NOMO-1 treated with dmso at 0.1 percent for 144 hours (cell line): Measurements from ENCODE around the gene DAP.
A peak's percentile ranks its signal among the peaks of the same experiment; 100 is the strongest.

Experiments
- DNase-seq: peaks from one replicate; lab custom pipeline; 2025; ENCODE audit not compliant: unreplicated experiment; lab: John Stamatoyannopoulos, UW

DAP gene

DNA sequence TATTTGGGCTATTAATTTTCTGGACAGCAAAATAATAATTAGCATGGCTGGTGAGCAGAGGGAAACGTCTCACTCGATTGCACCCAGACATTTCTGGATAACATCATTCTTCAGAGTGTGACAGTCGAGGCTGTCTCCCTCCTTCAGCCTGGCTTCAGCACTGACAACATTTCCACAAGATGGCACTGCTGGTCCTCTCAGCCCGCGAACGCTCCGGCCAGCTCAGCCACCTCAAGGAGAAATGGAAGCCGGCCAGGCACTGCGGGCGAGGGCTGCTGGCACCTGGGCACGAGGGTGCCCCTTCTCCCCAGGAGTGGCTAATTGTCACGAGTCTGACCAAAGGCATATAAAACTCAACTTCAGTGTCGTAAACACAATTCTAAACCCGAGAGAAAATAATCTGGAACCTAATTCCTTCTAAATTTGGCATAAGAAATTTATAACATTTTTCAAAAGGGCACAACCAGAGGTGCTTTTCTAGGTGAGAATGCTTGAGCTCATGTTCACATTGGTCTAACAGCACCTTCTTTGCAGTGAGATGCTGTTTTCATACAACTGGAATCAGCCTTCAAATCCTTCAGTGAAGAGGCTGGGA is 65.9 kb downstream of the DAP start:
- no peak for DNase-seq

DNA sequence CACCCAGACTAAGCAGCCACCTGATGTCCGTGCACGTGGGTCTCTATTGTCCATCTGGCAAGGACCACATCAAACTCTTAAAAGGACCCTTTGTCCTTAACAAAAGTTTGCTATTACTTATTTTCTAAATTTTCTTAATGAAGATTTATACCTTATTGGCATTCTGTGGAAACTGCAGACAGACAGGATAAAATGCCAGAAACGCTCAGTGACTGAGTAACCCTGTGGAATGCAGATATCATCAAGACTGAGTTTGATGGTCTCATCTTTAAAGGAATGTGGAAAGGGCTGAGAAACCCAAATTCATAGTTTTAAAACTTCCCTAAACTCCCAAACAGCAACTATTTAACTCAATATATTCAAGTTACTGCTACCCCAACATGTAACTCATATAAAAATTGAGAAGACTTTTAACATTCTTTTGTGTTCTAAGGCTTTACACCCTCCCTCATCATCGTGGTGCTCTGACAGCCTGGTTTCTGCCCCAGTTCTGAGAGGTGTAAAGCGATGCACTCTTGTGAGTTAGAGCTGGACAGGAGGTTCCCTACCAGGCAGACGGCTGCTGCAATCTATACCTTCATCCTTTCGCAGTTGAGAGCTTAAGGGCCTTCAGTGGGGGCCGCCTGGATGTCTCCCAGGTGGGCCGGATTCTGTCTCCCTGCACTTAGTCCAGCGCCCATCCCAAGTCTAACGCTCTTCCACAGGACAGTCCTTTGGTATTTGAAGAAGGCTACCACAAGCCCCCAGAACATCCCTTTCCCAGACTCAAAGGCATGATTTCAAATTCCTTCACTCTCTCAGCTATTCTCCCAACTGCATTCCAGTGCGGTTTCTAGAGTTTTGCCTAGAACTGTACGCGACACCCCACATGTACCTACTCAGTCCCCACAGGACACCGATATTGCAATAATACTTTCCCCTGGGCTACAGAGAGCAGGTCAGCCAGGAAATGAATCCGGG is 68.9 kb downstream of the DAP start:
- no peak for DNase-seq

DNA sequence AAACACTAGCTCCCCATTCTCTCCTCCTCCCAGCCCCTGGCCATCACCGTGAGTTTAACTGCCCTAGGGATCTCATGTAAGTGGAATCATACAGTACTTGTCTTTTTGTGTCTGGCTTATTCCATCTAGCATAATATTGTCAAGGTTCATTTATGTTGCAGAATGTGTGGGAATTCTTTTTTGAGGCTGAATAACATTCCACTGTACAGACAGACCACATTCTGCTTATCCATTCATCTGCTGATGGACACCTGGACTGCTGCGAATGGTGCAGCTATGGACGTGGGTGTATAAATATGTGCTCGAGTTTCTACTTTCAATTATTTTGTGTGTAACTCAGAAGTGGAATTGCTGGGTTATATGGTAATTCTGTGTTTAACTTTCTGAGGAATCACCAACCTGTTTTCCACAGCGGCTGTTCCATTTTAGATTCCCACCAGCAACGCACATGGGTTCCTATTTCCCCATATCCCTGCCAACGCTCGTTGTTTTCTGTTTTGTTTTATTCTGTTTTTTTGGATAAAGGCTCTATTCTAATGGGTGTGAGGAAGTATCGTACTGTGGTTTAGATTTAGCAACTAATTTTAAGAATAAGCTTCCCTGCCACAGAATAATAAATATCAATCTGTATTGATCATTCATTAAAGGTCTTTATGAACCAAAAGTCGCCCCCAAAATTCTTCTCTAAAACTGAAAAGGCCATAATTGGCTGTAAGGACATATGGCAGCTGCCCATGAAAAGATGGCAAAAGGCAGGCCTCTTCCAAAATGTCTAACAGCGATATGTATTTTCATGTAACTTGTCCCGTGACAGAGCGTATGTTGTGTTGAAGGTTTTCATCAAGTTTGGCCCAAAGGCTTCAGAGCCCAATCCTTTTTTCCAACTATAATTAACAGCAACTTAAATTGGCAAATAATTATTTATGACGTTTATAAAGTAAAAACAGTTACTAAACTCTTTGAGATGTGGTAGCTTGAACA is 70.3 kb downstream of the DAP start:
- no peak for DNase-seq

DNA sequence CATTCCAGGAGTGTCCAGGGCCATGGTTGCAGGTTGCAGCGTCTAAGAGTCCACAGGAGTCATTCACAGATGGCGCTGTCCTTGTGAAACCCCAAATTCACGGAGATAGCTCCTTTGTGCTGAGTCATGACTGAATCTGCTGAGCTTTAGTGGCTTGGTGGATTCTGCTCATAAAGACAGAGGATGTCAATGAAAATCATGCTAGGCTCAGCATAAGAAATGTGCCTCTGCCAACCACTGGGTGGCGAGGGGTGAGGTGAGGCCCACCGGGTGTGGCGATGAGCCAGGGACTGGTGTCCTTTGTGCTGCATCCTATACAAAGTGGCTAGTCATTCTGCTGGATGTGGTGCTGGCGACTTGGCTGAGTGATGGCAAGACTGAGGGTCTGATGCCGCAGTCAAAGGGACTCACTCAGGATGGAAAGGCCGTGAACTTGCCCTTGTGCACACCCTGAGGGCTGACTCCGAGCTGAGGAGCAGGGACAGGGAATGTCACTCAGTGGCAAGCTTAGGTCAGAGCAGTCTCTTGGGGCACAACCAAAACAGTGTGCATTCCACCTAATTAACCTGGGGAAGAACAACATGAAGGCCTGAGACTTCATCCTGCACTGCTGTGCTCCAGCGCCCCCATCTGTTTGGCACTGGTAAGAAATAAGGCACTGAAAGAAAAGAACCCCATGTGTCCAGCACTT is 71.5 kb downstream of the DAP start:
- peak; percentile 51 for DNase-seq

DNA sequence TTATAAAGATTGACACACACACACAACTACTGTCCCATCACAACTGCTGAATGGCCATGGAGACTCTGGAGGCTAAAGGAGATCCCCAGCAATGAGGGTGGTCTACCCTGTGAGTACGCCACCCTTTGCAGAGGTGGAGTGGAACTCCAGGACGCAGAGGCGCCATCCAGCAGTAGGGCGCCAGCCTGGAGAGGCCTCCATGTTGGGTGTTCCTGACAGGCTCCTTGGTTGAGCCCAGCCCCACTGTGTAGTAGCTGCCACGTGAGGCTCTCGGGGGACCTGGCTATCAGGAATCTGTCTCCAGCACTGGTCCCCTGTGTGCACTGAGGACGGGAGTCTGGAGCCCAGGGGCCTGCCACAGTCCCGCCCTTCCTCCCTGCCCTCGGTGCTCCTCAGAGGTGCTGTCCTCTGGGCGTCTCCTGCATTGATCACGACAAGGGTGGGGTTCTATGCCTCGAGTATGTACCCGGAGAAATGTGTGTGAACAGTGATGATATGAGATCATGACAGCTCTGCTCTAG is 72.3 kb downstream of the DAP start:
- DNase-seq: no peak

DNA sequence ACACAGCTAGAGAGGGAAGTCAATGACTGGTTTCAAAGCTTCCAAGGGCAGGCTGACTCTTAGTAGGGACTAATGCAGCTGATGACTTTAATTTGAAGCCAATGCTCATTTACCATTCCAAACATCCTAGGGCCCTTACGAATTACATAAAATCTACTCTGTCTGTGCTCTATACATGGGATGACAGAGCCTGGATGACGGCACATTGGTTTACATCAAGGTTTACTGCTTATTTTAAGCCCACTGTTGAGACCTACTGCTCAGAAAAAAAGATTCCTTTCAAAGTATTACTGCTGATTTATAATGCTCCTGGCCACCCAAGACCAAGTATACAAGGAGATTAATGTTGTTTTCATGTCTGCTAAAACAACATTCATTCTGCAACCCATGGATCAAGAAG is 74.1 kb downstream of the DAP start:
- no peak for DNase-seq

DNA sequence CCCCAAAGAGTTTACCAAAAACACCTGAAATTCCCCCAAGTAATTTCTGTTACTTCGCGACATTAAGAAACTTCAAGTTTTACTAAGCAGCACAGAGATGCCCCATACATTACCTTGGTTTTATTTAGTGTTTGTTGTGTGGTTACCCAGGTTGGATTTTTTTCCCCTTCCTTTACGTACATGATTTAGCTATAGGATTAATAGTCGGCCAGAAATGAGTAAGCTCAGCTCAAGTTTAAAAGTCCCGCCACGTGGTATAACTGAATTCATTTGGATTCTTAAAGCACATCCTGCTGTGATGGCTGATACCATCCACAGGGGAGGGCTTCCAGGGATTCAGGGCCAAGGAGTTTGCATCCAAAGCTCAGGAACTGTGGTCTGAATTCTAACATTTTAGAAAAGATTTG is 75.9 kb downstream of the DAP start:
- no peak for DNase-seq

DNA sequence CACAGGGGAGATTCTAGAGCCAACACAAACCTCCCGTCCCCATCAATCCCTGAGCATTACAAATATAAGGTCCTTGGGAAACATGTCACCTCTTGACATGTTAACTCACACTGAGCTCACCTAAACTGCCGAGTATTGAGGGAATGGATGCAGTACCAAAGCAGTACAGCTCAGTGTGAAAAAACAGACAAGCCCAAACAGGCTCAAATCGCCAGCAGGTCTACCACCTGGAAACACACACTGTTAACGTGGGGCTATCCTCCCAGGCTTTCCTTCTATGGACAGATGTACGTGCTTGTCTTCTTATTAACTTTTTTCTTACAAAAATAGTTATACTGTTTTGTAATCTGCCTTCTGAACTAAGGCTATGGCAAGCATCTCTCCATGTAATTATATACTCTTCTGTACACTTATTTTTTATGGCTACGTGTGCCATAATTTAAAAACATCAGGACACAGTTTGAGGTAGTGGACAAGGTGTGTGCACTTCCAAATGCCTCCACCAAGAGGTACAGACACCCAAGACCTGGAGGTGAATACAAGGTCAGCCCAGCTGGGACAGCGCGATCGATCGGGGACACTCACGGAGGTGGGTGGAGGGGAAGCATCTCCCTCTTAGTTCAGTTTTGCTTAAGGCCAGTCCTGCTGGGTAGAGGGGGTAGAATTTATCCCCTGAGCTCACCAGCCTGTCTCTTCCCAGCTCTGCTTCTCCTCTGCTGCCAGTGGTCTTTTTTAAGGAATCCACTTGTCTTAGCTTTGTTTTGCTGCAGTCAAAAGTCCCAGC is 76.5 kb downstream of the DAP start:
- no peak for DNase-seq

DNA sequence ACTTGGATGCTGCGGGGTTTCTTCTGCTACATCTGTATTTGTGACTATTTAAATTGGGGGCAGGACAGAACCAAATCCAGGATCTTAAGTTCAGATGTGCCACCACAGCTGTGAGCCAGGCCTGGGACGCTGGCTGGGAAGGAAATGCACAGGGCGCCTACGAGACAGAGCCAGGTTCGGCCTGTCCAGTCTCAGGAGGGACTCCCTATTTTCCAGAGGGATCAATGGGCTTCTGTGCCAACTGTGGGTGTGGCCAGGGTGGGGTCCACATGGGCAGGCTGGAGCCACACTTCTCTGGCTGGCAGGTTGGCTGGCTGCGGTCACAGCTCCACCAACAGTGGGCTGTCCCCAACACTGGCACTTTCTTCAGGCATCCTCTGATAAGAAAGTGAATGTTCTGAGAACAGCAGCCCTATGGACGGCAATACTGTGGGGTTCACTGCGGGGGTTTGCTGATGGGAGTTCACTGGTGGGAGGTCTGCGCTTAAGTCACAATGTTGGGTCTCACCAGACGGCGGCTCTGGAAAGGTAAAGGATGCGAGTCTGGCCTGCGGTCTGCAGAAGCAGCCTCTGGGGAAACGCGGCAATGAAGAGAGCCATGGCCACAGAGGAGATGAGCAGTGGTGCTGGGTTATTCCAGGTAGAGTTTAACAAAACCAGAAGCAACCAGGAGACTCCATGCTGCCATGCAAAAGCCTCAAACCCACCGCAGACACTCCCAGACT is 78.1 kb downstream of the DAP start:
- no peak for DNase-seq

DNA sequence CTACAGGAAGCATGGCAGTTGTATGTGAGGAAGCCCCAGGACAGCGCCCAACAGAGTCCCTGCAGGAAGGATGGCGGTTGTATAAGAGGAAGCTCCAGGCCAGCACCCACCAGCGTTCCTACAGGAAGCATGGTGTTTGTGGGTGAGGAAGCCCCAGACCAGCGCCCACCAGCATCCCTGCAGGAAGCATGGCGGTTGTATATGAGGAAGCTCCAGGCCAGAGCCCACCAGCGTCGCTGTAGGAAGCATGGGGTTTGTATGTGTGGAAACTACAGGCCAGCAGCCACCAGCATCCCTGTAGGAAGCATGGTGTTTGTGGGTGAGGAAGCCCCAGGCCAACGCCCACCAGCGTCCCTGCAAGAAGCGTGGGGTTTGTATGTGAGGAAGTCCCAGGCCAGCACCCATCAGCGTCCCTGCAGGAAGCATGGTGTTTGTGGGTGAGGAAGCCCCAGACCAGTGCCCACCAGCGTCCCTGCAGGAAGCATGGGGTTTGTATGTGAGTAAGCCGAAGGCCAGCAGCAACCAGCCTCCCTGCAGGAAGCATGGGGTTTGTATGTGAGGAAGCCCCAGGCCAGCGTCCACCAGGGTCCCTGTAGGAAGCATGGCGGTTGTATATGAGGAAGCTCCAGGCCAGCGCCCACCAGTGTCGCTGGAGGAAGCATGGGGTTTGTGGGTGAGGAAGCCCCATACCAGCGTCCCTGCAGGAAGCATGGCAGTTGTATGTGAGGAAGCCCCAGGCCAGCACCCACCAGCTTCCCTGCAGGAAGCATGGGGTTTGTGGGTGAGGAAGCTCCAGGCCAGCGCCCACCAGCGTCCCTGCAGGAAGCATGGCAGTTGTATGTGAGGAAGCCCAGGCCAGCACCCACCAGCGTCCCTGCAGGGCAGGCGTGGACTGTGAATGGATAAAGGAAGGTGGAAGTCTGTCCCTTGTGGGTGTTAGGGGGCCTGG is 79.0 kb downstream of the DAP start:
- DNase-seq: no peak

DNA sequence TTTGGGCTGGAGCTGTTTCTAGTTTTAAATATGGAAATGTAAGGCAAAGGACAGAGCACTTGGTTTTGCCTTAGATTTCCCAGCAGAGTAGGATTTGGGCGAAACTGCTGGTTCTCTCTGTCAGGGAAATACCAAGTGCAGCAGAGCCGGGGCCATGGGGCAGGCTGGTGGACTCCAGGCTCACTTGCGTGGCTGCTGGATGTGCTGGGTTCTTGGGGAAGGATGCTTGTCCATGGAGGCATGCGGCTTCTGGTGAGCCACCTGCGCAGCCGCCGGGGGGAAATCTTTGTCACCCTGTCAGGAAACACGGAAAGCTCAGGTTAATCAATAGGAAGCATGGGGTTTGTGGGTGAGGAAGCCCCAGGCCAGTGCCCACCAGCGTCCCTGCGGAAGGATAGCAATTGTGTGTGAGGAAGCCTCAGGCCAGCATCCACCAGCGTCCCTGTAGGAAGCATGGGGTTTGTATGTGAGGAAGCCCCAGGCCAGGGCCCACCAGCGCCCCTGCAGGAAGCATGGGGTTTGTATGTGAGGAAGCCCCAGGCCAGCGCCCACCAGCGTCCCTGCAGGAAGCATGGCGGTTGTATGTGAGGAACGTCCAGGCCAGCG is 80.1 kb downstream of the DAP start:
- DNase-seq: no peak

DNA sequence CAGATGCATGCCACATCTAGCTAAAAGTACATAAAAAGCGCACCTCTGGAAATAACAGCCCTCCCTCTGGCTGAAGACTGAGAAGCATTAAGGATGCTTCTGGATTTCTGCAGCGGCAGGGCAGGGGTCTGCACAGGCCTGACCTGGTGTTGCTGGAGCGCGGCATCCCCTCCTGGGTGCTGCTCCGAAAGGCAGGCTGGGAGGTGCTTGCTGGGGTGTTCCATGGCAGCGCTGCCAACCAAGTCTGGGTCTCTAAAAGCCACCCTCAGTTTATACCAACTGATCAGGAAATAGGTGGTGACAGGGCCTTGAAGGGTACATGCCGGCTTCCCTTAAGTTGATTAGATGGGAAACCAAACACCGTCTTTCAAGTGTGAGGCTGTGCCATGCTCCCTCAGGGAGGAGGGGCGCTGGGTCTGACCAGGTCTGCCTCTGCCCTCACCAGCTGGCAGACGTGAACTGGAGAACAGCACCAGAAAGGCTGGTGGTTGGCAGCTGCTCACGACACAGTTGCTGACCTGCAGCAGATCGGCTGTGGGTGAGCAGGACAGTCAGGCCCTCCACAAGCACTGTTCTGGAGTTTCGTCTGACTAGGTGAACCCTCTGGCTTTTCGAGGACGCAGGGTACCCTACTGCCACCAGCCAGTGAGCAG is 81.6 kb downstream of the DAP start:
- no peak for DNase-seq

DNA sequence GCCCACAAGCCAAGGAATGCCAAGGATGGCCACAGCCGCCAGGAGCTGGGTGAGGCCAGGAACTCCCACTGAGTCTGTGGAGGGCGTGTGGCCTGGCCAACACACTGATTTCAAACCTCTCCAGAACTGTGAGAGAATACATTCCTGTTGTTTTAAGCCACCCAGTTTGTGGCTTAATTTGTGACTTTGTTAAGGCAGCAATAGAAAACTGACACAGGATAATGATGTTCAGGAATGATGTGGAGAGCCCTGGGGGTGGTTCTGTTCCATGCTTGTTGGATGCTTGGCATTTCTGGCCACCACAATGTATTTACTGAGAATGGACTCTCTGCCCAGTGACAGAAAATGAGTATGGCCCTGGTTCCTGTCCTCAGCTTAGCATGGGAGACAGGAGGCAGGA is 82.8 kb downstream of the DAP start:
- DNase-seq: no peak

DNA sequence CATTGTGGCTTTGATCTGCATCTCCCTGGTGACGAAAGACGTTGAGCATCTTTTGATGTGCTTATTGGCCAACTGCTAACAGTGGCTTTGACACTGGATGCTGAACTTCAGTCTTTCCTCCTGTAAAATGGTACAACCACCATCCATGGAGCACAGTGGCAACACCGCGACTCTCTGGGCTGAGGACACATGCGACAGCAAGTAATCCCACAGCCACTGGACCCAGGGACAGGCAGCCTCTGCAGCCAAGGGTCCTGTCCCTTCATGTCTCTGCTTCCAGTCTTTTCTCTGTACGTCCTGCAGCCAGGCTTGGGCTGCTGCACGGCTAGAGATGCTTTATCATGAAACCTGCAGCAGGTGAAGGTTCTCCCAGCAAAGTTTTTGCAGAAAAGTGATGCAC is 83.5 kb downstream of the DAP start:
- no peak for DNase-seq

DNA sequence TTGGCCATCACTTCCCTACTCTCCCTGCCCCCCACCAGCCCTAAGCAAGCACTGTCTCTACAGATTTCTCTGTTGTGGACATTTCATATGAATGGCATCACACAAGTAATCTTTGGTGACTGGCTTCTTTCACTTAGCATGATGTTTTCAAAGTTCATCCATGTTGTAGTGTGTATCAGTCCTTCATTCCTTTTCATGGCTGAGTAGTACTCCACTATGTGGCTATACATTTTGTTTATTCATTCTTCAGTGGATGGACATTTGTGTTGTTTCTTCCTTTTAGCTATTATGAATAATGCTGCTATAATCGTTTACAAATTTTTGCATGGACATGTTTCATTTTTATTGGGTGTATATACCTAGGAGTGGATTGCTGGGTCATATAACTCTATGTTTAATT is 84.1 kb downstream of the DAP start:
- DNase-seq: no peak

DNA sequence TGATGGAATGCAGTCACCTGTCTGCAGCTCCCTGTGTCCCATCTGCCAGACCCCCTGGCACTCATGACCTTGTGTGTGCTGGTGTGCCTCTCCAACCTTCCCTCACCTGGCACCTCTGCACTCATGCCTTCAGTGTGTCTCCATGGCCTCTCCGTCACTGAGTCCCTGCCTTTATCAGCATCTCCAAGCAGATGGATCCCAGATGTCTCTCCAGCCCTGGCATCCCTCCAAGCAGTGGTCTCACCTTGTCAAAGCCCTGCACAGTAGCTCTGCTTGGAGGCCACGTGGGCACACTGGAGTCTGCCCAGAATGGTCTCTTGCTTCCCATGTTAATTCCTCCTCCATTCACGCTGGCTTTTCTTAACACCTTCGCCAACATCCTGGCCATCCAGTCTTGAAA is 84.8 kb downstream of the DAP start:
- DNase-seq: no peak

DNA sequence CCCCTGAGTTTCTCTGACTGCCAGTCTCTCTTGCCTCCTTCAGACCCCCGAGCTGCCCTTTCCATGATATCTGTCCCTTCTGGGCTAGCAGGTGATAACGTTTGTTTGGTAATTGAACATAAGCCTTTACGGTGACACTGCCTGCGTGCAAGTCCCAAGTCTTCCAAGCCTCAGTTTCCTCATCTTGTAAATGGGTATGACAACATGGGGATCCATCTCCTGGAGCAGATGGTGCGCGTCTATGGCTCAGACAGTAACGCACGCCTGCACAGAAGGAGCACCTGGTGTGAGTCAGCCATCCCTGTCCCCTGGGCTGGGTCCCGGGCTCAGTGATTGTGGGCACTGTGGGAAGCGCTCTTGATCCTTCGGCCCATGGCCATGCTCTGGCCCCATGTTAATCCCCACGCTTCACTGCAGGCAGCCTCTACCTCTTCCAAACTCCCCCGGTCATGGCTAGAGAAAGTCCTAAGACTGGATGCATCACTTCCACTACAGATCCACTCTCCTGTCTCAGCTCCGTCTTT is 85.8 kb downstream of the DAP start:
- no peak for DNase-seq
